K562 (cell line): Measurements from ENCODE around the gene UBE2I. TPM values are rescaled to one million over a fixed set of nuclear protein-coding genes. Genes with fewer than 3 reads are reported as not detected.

ENCODE experiments used
- ATF2 ChIP-seq: sonication (generic); formaldehyde crosslinking; IDR thresholded peaks from 2 replicates; pipeline ENCODE4 v1.8.1; 2022; ENCODE audit warnings: missing genetic modification reagents
- CGGBP1 ChIP-seq: fragments of 250-450 bp; sonication (Bioruptor Pico); IDR thresholded peaks from 2 replicates; pipeline ENCODE4 v1.9.0; 2021; ENCODE audit warnings: mild to moderate bottlenecking
- MYC ChIP-seq, 2 experiments: fragments of 250-450 bp in 1 of 2; sonication (Bioruptor Pico) in 1 of 2; IDR thresholded peaks; 2 replicates each; pipeline versions ENCODE4 v1.5.1 to v1.6.1; 2012 to 2021; ENCODE audit warnings: low read depth in 2 of 2, borderline replicate concordance in 1 of 2, improper control_type of control experiment in 1 of 2, low read length in 1 of 2, mild to moderate bottlenecking in 1 of 2, moderate library complexity in 1 of 2
- PRDM10 ChIP-seq: fragments of 450-650 bp; IDR thresholded peaks from 2 replicates; pipeline ENCODE4 v1.6.1; 2018; ENCODE audit not compliant: partially characterized antibody
- TSHZ1 ChIP-seq: fragments of 250-450 bp; sonication (Bioruptor Pico); IDR thresholded peaks from 2 replicates; pipeline ENCODE4 v1.4.0; 2020; ENCODE audit warnings: mild to moderate bottlenecking, moderate library complexity
- polyA plus RNA-seq, 8 experiments: library from polyadenylated mRNA; depleted of rRNA in 4 of 8; stranded (reverse) in 5 of 8; unstranded in 3 of 8; fragments of >200 nt; fragmentation: Nextera tagmentation in 2 of 8; fragmentation: Illumina TruSeq in 1 of 8; extraction: Ambion mirVana in 2 of 8; extraction: Trizol in 1 of 8; gene quantifications; 2 replicates each; pipeline versions ENCODE4 v1.2.1 to v1.2.3, GENCODE V29; 2011 to 2014; ENCODE audit warnings: inconsistent platforms in 1 of 8, missing spikeins in 1 of 8
- total RNA-seq, 7 experiments: library from RNA; depleted of rRNA in 6 of 7; stranded (reverse); fragments of >200 nt in 6 of 7; fragmentation: Illumina TruSeq in 2 of 7; extraction: Trizol in 2 of 7; gene quantifications; 2 replicates each; pipeline versions ENCODE4 v1.2.1 to v1.2.3, GENCODE V29; 2011 to 2021; ENCODE audit warnings: low replicate concordance in 1 of 7

The UBE2I gene
- total and polyA plus RNA-seq, 9 of the 15 experiments (the other 6 are each of a cell fraction or from before 2014, with no cell fraction given) = 36.6 to 254 (median 104) TPM

- TF ChIP-seq TSHZ1 (CRISPR knock-in tag) = no peak
- no peak for TF ChIP-seq CGGBP1 (CRISPR knock-in tag)
- TF ChIP-seq MYC (IDR thresholded peaks at IDR 0.05; ENCODE audit: low read depth, low read length) = no peak
- TF ChIP-seq MYC (CRISPR knock-in tag; IDR thresholded peaks at IDR 0.05; ENCODE audit: borderline replicate concordance, low read depth) = no peak
- no peak for TF ChIP-seq PRDM10
- no peak for TF ChIP-seq ATF2 (CRISPR knock-in tag)
These were observed 65.2 kb downstream of the UBE2I start (continued) for GRCh38 chr16:1374418-1375297.
